ENCODE data around the gene HOXB3.

HOXB3 gene

GRCh38 chr17:48626245-48627117, 36.4 kb upstream of the HOXB3 start, which contains the start of gene HOXB9 (continued):
- TF ChIP-seq ZNF623 (tag by site-specific recombination; IDR thresholded peaks at IDR 0.05) (no peak), ZNF426 (tag by site-specific recombination; IDR thresholded peaks at IDR 0.05) (no peak), ZNF513 (tag by site-specific recombination; IDR thresholded peaks at IDR 0.05) (peak; percentile 59; the same call in 1 of the 2 replicates), SP7 (tag by site-specific recombination; IDR thresholded peaks at IDR 0.05) (peak; percentile 97), ZNF211 (tag by site-specific recombination; IDR thresholded peaks at IDR 0.05; ENCODE audit: low read depth) (no peak), ZNF610 (tag by site-specific recombination; IDR thresholded peaks at IDR 0.05; ENCODE audit: borderline replicate concordance) (peak; percentile 69), ZNF785 (tag by site-specific recombination; IDR thresholded peaks at IDR 0.05) (0 out of 2 replicates have a peak, but pooled peaks have one; percentile 44), ZNF561 (tag by site-specific recombination; IDR thresholded peaks at IDR 0.05; ENCODE audit: borderline replicate concordance) (peak; percentile 88), ZBTB8A (tag by site-specific recombination; IDR thresholded peaks at IDR 0.05) (peak; percentile 96), ZNF2 (tag by site-specific recombination; IDR thresholded peaks at IDR 0.05) (peak; percentile 24; the same call in 1 of the 2 replicates), WT1 (tag by site-specific recombination; IDR thresholded peaks at IDR 0.05) (peak; percentile 93), ZNF488 (tag by site-specific recombination; IDR thresholded peaks at IDR 0.05) (0 out of 2 replicates have a peak, but pooled peaks have one; percentile 58), ZBTB1 (tag by site-specific recombination; IDR thresholded peaks at IDR 0.05) (peak; percentile 94), ZNF549 (tag by site-specific recombination; IDR thresholded peaks at IDR 0.05) (no peak), ZNF221 (tag by site-specific recombination; IDR thresholded peaks at IDR 0.05; ENCODE audit: borderline replicate concordance) (no peak), ZXDB (tag by site-specific recombination; IDR thresholded peaks at IDR 0.05) (peak; percentile 95), ZNF274 (IDR thresholded peaks at IDR 0.05; ENCODE audit: low read length) (no peak), ZNF274 (tag by site-specific recombination; IDR thresholded peaks at IDR 0.05; ENCODE audit: borderline replicate concordance) (no peak), ZNF266 (tag by site-specific recombination; IDR thresholded peaks at IDR 0.05; ENCODE audit: low read depth) (no peak), ZNF157 (tag by site-specific recombination; IDR thresholded peaks at IDR 0.05) (no peak), ZNF398 (tag by site-specific recombination; IDR thresholded peaks at IDR 0.05) (peak; percentile 100), ZIC2 (tag by site-specific recombination; IDR thresholded peaks at IDR 0.05) (peak; percentile 94), ZSCAN16 (tag by site-specific recombination; IDR thresholded peaks at IDR 0.05) (no peak), ZNF292 (tag by site-specific recombination; IDR thresholded peaks at IDR 0.05; ENCODE audit: borderline replicate concordance, low read depth) (no peak), ZNF416 (tag by site-specific recombination; IDR thresholded peaks at IDR 0.05) (no peak), ZNF629 (tag by site-specific recombination; IDR thresholded peaks at IDR 0.05) (peak; percentile 100), REPIN1 (tag by site-specific recombination; IDR thresholded peaks at IDR 0.05; ENCODE audit: low read depth) (no peak), YY2 (tag by site-specific recombination; IDR thresholded peaks at IDR 0.05) (no peak), KLF16 (tag by site-specific recombination; IDR thresholded peaks at IDR 0.05) (peak; percentile 90), ZNF621 (tag by site-specific recombination; IDR thresholded peaks at IDR 0.05) (no peak), ZBTB48 (tag by site-specific recombination; IDR thresholded peaks at IDR 0.05) (peak; percentile 70), GLIS2 (tag by site-specific recombination; IDR thresholded peaks at IDR 0.05) (peak; percentile 99), SP3 (tag by site-specific recombination; IDR thresholded peaks at IDR 0.05) (peak; percentile 92)
- TF ChIP-seq, protein P1, sequence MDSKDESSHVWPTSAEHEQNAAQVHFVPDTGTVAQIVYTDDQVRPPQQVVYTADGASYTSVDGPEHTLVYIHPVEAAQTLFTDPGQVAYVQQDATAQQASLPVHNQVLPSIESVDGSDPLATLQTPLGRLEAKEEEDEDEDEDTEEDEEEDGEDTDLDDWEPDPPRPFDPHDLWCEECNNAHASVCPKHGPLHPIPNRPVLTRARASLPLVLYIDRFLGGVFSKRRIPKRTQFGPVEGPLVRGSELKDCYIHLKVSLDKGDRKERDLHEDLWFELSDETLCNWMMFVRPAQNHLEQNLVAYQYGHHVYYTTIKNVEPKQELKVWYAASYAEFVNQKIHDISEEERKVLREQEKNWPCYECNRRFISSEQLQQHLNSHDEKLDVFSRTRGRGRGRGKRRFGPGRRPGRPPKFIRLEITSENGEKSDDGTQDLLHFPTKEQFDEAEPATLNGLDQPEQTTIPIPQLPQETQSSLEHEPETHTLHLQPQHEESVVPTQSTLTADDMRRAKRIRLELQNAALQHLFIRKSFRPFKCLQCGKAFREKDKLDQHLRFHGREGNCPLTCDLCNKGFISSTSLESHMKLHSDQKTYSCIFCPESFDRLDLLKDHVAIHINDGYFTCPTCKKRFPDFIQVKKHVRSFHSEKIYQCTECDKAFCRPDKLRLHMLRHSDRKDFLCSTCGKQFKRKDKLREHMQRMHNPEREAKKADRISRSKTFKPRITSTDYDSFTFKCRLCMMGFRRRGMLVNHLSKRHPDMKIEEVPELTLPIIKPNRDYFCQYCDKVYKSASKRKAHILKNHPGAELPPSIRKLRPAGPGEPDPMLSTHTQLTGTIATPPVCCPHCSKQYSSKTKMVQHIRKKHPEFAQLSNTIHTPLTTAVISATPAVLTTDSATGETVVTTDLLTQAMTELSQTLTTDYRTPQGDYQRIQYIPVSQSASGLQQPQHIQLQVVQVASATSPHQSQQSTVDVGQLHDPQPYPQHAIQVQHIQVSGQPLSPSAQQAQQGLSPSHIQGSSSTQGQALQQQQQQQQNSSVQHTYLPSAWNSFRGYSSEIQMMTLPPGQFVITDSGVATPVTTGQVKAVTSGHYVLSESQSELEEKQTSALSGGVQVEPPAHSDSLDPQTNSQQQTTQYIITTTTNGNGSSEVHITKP (tag by site-specific recombination; IDR thresholded peaks at IDR 0.05), result peak; percentile 71

Measured in HEK293 (cell line).